ENCODE measurements around the gene CLCN3.

DNA sequence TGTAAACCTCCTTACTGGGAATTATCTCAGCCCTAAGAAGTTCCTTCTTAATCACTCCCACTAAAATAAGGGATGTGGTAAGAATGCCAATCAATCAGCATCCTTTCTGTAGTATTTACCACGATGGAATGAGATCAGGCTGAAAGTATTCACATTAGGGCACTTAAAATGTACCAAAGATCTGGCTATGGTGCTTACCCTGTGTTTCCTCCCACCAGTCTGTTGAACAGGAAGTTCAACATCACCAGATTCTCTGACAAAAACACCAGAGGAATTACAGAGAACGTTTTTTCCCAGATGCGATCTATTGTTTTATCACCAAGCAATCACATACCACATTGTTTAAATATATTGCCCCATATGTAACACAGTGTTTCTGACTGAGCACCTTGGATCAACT lies 2.1 kb upstream of the CLCN3 start:
- TF ChIP-seq POLR2A (IDR thresholded peaks at IDR 0.05) = no peak
- TF ChIP-seq, protein P1, sequence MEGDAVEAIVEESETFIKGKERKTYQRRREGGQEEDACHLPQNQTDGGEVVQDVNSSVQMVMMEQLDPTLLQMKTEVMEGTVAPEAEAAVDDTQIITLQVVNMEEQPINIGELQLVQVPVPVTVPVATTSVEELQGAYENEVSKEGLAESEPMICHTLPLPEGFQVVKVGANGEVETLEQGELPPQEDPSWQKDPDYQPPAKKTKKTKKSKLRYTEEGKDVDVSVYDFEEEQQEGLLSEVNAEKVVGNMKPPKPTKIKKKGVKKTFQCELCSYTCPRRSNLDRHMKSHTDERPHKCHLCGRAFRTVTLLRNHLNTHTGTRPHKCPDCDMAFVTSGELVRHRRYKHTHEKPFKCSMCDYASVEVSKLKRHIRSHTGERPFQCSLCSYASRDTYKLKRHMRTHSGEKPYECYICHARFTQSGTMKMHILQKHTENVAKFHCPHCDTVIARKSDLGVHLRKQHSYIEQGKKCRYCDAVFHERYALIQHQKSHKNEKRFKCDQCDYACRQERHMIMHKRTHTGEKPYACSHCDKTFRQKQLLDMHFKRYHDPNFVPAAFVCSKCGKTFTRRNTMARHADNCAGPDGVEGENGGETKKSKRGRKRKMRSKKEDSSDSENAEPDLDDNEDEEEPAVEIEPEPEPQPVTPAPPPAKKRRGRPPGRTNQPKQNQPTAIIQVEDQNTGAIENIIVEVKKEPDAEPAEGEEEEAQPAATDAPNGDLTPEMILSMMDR (IDR thresholded peaks at IDR 0.05) = no peak
